Cardiac ventricle fibroblast (primary cell): ENCODE data around the gene ZBTB40. TPM values are rescaled to one million over a fixed set of nuclear protein-coding genes. Genes with fewer than 3 reads are reported as not detected.

ENCODE experiments used
- total RNA-seq: library from RNA; depleted of rRNA; stranded (reverse); fragments of >200 nt; gene quantifications from 2 replicates; pipeline ENCODE4 v1.2.3, GENCODE V29; 2015

Gene ZBTB40
- total RNA-seq: 9.0 and 9.4 TPM in 2 replicates

DNA sequence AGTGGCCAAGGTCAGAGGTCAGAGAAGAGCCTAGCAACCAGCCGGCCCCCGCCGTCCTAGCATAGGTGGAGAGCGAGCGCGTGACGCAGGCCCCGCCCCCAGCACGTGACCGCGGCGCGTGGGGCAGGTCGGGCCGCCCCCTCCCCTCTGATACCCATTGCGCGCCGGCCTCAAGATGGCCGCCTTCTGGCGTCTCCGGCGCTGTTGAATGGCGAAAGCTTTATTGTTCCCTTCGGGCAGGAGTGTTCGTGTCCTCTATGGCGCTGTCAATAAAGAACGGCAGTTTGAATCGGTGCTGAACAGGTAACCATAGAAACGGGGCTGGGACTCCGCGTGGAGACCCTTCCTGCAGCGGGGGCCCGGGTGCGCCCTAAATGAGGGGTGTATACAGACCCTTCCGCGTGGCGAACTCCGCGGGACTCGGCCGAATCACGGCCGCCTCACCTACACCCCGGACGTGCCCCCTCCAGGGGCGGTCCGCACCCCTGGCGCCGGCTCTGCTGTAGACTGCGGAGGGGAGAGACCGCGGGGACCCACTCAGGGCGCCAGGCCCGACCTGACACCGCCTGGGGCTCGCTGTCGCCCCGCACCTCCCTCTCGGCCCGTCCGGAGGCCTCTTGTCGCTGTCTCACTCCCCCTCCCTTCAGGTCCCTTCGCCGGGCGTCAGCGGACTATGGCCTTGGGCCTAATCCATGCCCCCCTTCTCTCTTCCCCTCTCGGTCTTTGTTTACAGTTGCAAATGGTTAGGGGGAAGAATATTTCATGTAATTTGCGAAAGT, at the start of gene ZBTB40:
TSS of gene ZBTB40 (plus strand) at position 150 of the 779 bp plus-strand sequence. CDS start 38,098 bp downstream, outside the sequence.

GRCh38 chr1:22562584-22563583, 111.2 kb downstream of the ZBTB40 start, which contains the start of gene EPHA8:
Gene EPHA8, plus strand, starts transcription at chr1:22563489. Its CDS starts 147 bp downstream, at chr1:22563636.

Other genes with a start within 250 kb of the ZBTB40 start
- gene EPHA8, start 111.6 kb downstream of the ZBTB40 start, total RNA-seq: not detected in 2 replicates
- not detected in 2 replicates for gene C1QA, start 184.8 kb downstream of the ZBTB40 start, total RNA-seq
- gene C1QC, start 191.8 kb downstream of the ZBTB40 start, total RNA-seq: not detected in 2 replicates
- not detected in 2 replicates for gene C1QB, start 201.4 kb downstream of the ZBTB40 start, total RNA-seq